T-helper 17 cell (primary cell): ENCODE data around the gene FAM151B. TPM values are rescaled to one million over a fixed set of nuclear protein-coding genes. Genes with fewer than 3 reads are reported as not detected.
"Not testable (repeated sequence)": the region's sequence is repeated elsewhere in the genome, so short reads cannot be mapped to it uniquely, and the experiment has no call there.

Experiments used
- ATAC-seq: fragments of 150-1000 bp; cut with Tn5 transposase; 2 replicates; pipeline ENCODE4 v1.10.0; 2021; ENCODE audit warnings: mild to moderate bottlenecking, moderate library complexity
- DNase-seq, 3 donors: peaks; one replicate each; pipeline versions ENCODE4 v3.0.0 to v3.0.0-alpha.2; 2020 to 2021
- H3K9me3 ChIP-seq: one replicate; pipeline ENCODE4 v1.7.0; 2013; ENCODE audit warnings: low read length, mild to moderate bottlenecking; ENCODE audit not compliant: control insufficient read depth, poor library complexity, severe bottlenecking
- H3K27ac Mint-ChIP-seq: one replicate; pipeline ENCODE4 v1.8.0; 2022; ENCODE audit warnings: mild to moderate bottlenecking, moderate library complexity, mixed read lengths
- H3K27me3 Mint-ChIP-seq: one replicate; pipeline ENCODE4 v1.8.0; 2022; ENCODE audit warnings: mixed read lengths
- H3K36me3 Mint-ChIP-seq: one replicate; pipeline ENCODE4 v1.8.0; 2022; ENCODE audit warnings: low read depth, mixed read lengths
- H3K4me1 Mint-ChIP-seq: one replicate; pipeline ENCODE4 v1.8.0; 2022; ENCODE audit warnings: mild to moderate bottlenecking, mixed read lengths
- H3K4me3 Mint-ChIP-seq: one replicate; pipeline ENCODE4 v1.8.0; 2022; ENCODE audit warnings: mild to moderate bottlenecking, moderate library complexity, mixed read lengths
- total RNA-seq, 4 donors: library from RNA in 2 of 4; stranded (reverse) in 2 of 4; gene quantifications; one replicate each; pipeline ENCODE4 v1.2.3 and lab custom pipeline; 2022 to 2026

Gene FAM151B
- total RNA-seq, 2 donors from 2014 or later: 0.32 TPM; not detected in 1

DNA sequence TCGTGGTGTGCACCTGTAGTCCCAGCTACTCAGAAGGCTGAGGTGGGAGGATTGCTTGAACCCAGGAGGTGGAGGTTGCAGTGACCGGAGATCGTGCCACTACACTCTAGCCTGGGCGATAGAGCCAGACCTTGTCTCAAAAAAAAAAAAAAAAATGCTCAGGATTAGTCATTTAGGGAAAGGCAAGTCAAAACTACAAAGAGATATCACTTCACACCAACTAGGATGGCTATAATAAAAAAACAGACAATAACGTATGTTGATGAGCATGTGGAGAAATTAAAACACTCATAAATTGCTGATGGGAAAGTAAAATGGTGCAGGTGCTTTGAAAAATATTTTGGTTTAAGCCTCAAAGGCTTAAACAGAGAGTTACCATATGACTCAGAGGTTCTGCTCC, 88.5 kb downstream of the FAM151B start:
- no peaks in the 10 kb centered on the region for H3K9me3 ChIP-seq

DNA sequence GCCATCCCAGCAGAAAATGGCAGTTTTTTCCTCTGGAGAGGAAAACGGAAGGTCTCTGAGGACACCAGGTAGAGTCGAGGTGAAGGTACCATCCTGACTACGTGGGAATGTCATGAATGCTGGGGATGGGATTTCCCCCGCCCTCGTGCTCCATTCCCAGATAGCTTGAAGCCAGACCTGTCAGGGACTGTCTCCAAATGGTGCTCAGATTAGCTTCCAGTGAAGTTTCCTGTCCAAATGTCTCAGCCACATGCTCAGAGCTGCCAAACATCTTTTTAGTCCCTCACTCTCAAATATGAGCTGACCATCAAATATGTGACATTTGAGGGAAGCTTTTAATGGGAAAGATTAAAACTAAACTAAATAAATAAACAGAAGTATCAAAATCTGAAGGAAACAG, 89.8 kb downstream of the FAM151B start:
- peaks cover 27% of the 10 kb centered on the region for H3K27me3 Mint-ChIP-seq
- peaks cover 2% of the 10 kb centered on the region for H3K4me1 Mint-ChIP-seq
- no peak overlapping the region for H3K4me3 Mint-ChIP-seq
- no peak overlapping the region for H3K27ac Mint-ChIP-seq
- peaks cover 1% of the 10 kb centered on the region for H3K36me3 Mint-ChIP-seq
- no peaks in the 10 kb centered on the region for H3K9me3 ChIP-seq
- ATAC-seq (no peak), DNase-seq (no peak)

More for the DNA sequence above, 88.5 kb downstream of the FAM151B start:
- no peak for ATAC-seq
- Mint-ChIP-seq H3K27me3 (peaks cover 40% of the 10 kb centered on the region), H3K36me3 (peaks cover 2% of the 10 kb centered on the region), H3K27ac (no peak overlapping the region), H3K4me3 (no peak overlapping the region), H3K4me1 (peaks cover 2% of the 10 kb centered on the region)
- no peak for DNase-seq

DNA sequence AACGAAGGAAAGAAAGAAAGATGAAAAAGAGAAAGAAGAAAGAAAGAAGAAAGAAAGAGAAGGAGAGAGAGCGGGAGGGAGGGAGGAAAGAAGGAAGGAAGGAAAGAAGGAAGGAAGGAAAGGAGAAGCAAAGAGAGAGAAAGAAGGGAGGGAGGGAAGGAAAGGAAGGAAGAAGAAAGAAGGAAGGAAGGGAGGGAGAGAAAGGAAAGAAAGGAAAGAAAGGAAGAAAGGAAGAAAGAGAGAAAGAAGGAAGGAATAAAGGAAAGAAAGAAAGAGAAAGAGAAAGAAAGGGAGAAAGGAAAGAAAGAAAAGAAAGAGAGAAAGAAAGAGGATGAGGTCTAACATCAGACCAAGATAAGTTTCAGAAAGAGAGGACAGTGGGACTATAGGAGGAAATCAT, 91.2 kb downstream of the FAM151B start:
- ATAC-seq: no peak
- DNase-seq: no peak
- H3K4me3 Mint-ChIP-seq: no peak overlapping the region
- H3K9me3 ChIP-seq: no peaks in the 10 kb centered on the region
- no peaks in the 10 kb centered on the region for H3K36me3 Mint-ChIP-seq
- peaks cover 2% of the 10 kb centered on the region for H3K4me1 Mint-ChIP-seq
- no peak overlapping the region for H3K27ac Mint-ChIP-seq
- H3K27me3 Mint-ChIP-seq: peaks cover 26% of the 10 kb centered on the region

DNA sequence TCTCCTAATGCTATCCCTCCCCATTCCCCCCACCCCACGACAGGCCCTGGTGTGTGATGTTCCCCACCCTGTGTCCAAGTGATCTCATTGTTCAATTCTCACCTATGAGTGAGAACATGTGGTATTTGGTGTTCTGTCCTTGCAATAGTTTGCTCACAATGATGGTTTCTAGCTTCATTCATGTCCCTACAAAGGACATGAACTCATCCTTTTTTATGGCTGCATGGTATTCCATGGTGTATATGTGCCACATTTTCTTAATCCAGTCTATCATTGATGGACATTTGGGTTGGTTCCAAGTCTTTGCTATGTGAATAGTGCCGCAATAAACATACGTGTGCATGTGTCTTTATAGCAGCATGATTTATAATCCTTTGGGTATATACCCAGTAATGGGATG, 92.4 kb downstream of the FAM151B start:
- H3K36me3 Mint-ChIP-seq, ATAC-seq: not testable (repeated sequence)

DNA sequence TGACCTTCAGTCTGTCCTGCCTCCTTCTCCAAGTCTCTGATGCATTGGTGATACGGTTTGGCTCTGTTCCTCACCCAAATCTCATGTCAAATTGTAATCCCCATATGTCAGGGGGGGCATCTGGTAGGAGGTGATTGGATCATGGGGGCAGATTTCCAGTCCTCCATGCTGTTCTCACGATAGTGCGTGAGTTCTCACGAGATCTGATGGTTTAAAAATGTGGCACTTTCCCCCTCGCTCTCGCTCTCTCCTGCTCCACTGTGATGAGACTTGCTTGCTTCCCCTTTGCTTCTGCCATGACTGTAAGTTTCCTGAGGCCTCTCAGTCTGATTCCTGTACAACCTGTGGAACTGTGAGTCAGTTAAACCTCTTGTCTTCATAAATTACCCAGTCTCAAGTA, 96.9 kb downstream of the FAM151B start:
- no peaks in the 10 kb centered on the region for H3K9me3 ChIP-seq
- H3K36me3 Mint-ChIP-seq: no peaks in the 10 kb centered on the region
- no peaks in the 10 kb centered on the region for H3K4me1 Mint-ChIP-seq
- ATAC-seq: no peak
- peaks cover 32% of the 10 kb centered on the region for H3K27me3 Mint-ChIP-seq
- H3K4me3 Mint-ChIP-seq: no peak overlapping the region
- H3K27ac Mint-ChIP-seq: no peak overlapping the region
- no peak for DNase-seq

More for the DNA sequence above, 92.4 kb downstream of the FAM151B start:
- peaks cover 24% of the 10 kb centered on the region for H3K27me3 Mint-ChIP-seq
- not testable (repeated sequence) for H3K9me3 ChIP-seq, H3K4me1 Mint-ChIP-seq, H3K4me3 Mint-ChIP-seq, H3K27ac Mint-ChIP-seq, DNase-seq

DNA sequence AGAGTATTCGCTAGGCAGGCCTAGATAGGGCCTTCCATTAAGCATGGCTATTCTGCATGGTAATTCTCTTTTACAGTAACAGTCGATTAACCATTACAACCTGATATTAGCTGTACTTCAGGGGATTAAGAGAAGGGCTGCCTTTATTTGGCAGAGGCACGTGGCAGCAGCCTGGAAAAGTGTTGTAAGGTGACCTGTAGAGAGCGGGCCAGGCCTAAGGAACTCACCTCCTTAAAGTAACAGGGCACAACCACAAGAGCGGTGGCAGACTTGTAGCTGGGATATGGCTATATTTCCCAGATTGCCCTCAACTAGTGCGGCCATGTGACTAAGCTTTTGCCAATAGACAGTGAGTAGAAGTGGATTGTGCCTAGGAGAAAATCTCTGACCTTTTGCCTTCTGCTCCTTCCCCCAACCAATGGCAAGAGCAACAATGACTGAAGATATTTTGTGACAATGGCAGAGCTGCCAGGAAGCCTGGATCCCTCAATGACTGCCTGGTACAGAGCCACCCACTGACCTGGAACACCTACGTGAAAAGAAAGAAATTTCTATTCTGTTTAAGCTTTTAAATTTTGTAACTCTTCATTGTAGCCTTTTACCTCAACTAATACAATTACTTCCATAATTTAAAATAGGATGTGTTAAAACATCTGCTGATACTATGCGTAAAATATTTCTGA, 101.1 kb downstream of the FAM151B start:
- H3K9me3 ChIP-seq: no peaks in the 10 kb centered on the region
- ATAC-seq (no peak), DNase-seq (no peak)
- no peak overlapping the region for H3K27ac Mint-ChIP-seq
- H3K36me3 Mint-ChIP-seq: no peaks in the 10 kb centered on the region
- peaks cover 39% of the 10 kb centered on the region for H3K27me3 Mint-ChIP-seq
- no peak overlapping the region for H3K4me3 Mint-ChIP-seq
- H3K4me1 Mint-ChIP-seq: no peaks in the 10 kb centered on the region

DNA sequence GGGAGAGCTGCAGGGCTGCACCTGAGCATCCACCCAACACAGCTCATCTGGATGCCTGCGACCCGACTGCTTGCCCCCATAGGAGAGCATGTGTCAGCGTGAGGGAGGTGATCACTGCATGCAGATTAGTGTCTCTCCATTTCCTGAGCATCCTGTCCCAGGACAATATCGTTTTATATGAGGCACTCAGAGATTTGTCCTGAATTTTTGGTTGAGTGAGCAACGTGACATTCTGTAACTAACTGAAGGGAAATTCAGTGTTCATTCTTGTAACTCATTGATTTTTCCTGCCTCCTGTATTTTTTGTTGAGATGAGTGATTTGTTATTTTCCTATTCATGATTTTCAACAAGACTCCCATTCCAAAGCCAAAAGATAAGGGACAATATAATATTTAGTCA, 102.9 kb downstream of the FAM151B start:
- no peaks in the 10 kb centered on the region for H3K4me1 Mint-ChIP-seq
- ATAC-seq (no peak), DNase-seq (no peak)
- H3K4me3 Mint-ChIP-seq: no peak overlapping the region
- no peak overlapping the region for H3K27ac Mint-ChIP-seq
- H3K27me3 Mint-ChIP-seq: peaks cover 30% of the 10 kb centered on the region
- no peaks in the 10 kb centered on the region for H3K36me3 Mint-ChIP-seq
- H3K9me3 ChIP-seq: no peaks in the 10 kb centered on the region

DNA sequence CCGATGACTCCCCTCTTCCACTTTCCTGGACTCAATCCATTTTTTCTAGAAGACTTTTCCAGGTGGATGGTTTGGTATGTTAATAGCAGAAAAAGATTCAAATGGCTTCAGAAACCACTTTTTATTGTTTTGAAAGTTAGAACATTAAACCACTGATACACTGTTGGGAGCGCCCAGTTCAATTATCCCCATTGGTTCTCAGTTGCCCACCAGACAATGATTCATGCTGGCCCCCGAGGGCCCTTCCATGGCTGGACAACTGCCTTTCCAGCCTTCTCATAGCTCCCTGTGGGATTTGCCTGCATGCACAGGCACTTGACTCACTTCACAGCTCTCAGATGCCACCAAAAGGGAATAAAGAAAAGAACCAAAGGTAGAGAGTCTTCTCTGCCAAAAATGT, 103.5 kb downstream of the FAM151B start:
- Mint-ChIP-seq H3K4me1 (no peaks in the 10 kb centered on the region), H3K27me3 (peaks cover 31% of the 10 kb centered on the region), H3K27ac (no peak overlapping the region), H3K36me3 (no peaks in the 10 kb centered on the region), H3K4me3 (no peak overlapping the region)
- no peaks in the 10 kb centered on the region for H3K9me3 ChIP-seq
- no peak for ATAC-seq
- DNase-seq: no peak

DNA sequence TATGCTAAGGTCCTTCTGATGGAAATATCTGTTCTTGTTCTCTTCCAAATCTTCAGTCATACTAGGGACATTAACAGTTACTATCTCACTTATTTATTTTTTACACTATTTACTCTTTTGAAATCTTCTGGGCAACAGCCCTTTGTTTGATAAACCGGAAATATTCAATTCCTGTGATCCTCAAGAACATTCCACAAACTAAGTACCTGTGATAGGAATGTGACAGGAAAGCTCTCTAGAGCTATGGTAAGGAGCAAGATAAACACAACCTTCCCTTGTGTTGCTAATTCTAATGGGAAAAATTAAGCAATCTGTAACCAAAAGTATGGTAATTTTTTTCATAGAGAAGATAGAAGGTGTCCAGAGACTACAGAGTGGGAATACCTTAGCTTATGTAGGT, 104.2 kb downstream of the FAM151B start:
- peak overlapping the region; percentile 41 for H3K27ac Mint-ChIP-seq

More for the DNA sequence above, 104.2 kb downstream of the FAM151B start:
- peaks cover 30% of the 10 kb centered on the region for H3K27me3 Mint-ChIP-seq
- H3K4me3 Mint-ChIP-seq: no peak overlapping the region
- no peaks in the 10 kb centered on the region for H3K9me3 ChIP-seq
- no peak for ATAC-seq
- no peaks in the 10 kb centered on the region for H3K4me1 Mint-ChIP-seq
- no peaks in the 10 kb centered on the region for H3K36me3 Mint-ChIP-seq
- no peak for DNase-seq

Other genes starting within 250 kb of the FAM151B start
- gene SERINC5, start 232.1 kb upstream of the FAM151B start, total RNA-seq: 100 to 1,000 TPM; 118 to 119 TPM
- not detected for gene SPZ1, start 168.1 kb upstream of the FAM151B start, total RNA-seq
- gene ZFYVE16, start 80.0 kb upstream of the FAM151B start, total RNA-seq: 1 to 10 TPM; 8.4 to 9.2 TPM
- not detected for gene ANKRD34B, start 82.2 kb downstream of the FAM151B start, total RNA-seq
- gene MSH3, start 166.6 kb downstream of the FAM151B start, total RNA-seq: 10 to 100 TPM; 12.6 to 17.2 TPM
- 1 to 10 TPM; 5.7 to 8.3 TPM for gene DHFR, start 166.9 kb downstream of the FAM151B start, total RNA-seq